Posterior vena cava (tissue), 2 donors: ENCODE results near the gene TMEM50A. TPM values are rescaled to one million over a fixed set of nuclear protein-coding genes. Genes with fewer than 3 reads are reported as not detected.

Source experiments
- total RNA-seq, 2 donors: library from RNA; stranded (reverse); fragmentation: NEBNext Ultra II Directional; extraction: Animal tissue kit (Norgen Biotek cat#: 25700); gene quantifications; one replicate each; pipeline ENCODE4 v1.2.1, GENCODE V29; 2021
- donor health status: DM: yes; HTN: yes; CAD: no.
- donor health status: DM: yes; HTN: yes; CAD: no.

The TMEM50A gene
- total RNA-seq, 2 donors from 2014 or later: 91.0 to 112 TPM

Other genes with a start within 250 kb of the TMEM50A start
- 10 to 100 TPM; 35.7 to 38.0 TPM for gene SYF2, start 105.8 kb upstream of the TMEM50A start, total RNA-seq
- 10 to 100 TPM; 67.5 to 90.0 TPM for gene RSRP1, start 90.9 kb upstream of the TMEM50A start, total RNA-seq
- not detected for gene RHD, start 65.8 kb upstream of the TMEM50A start, total RNA-seq
- not detected for gene RHCE, start 82.5 kb downstream of the TMEM50A start, total RNA-seq
- gene MACO1, start 92.6 kb downstream of the TMEM50A start, total RNA-seq: 10 to 100 TPM; 14.8 to 16.1 TPM
- gene LDLRAP1, start 205.3 kb downstream of the TMEM50A start, total RNA-seq: 10 to 100 TPM; 11.3 to 13.7 TPM